ENCODE data around the gene NFE2. TPM values are rescaled to one million over a fixed set of nuclear protein-coding genes. Genes with fewer than 3 reads are reported as not detected.

NFE2 gene
- total RNA-seq, 1 donor from 2014 or later, result not detected

- POLR2A ChIA-PET, result interaction anchor here (0.8 to 3.5 kb wide), 4 partner anchors 14 to 100 kb away, joined by 3 to 42 read pairs (median 7); partner anchors contain the start of genes CBX5 and HNRNPA1
- CTCF ChIA-PET, result interaction anchor here (1.5 kb wide), 1 partner anchor 50 kb away, joined by 3 read pairs; no protein-coding TSS in a partner anchor
- no peak overlapping the region for H3K27ac Mint-ChIP-seq
These were observed 42.6 kb downstream of the NFE2 start for GRCh38 chr12:54258201-54258681.

DNA sequence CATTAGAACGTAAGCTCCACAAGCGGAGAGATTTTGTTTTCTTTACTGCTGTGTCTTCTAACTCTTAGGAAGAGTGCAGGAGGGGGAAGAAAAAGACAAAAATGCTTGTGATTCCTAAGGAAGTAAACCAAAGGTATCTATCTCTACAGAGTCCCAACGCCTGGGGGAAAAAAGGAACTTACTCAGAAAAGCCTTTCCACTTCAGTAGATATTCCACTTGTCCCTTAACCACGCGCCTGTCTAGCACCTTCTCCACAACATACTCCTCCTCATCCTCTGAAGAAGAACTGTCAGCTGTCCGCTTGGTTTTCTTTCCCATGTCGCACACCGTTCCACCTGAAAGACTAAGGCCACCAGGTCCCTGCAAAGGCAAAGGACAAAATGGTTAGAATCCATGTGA is 43.5 kb downstream of the NFE2 start:
- intact Hi-C loops (cut with micrococcal nuclease), result no loop called here
- Mint-ChIP-seq H3K27me3 (no peaks in the 10 kb centered on the region), H3K27ac (no peak overlapping the region), H3K9me3 (no peaks in the 10 kb centered on the region), H3K4me3 (no peak overlapping the region), H3K36me3 (ENCODE audit: low read depth) (peaks cover 30% of the 10 kb centered on the region), H3K4me1 (peaks cover 26% of the 10 kb centered on the region)
- DNase-seq (no peak), ATAC-seq (ENCODE audit: low read depth) (no peak)
- TF ChIP-seq, protein P1, sequence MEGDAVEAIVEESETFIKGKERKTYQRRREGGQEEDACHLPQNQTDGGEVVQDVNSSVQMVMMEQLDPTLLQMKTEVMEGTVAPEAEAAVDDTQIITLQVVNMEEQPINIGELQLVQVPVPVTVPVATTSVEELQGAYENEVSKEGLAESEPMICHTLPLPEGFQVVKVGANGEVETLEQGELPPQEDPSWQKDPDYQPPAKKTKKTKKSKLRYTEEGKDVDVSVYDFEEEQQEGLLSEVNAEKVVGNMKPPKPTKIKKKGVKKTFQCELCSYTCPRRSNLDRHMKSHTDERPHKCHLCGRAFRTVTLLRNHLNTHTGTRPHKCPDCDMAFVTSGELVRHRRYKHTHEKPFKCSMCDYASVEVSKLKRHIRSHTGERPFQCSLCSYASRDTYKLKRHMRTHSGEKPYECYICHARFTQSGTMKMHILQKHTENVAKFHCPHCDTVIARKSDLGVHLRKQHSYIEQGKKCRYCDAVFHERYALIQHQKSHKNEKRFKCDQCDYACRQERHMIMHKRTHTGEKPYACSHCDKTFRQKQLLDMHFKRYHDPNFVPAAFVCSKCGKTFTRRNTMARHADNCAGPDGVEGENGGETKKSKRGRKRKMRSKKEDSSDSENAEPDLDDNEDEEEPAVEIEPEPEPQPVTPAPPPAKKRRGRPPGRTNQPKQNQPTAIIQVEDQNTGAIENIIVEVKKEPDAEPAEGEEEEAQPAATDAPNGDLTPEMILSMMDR (IDR thresholded peaks at IDR 0.05), result no peak
- ChIA-PET POLR2A (no interaction called here), CTCF (no interaction called here)

More at GRCh38 chr12:54258201-54258681, 42.6 kb downstream of the NFE2 start:
- intact Hi-C loops (cut with micrococcal nuclease), result no loop called here
- Mint-ChIP-seq H3K36me3 (ENCODE audit: low read depth) (peaks cover 26% of the 10 kb centered on the region), H3K4me1 (peaks cover 26% of the 10 kb centered on the region), H3K4me3 (no peak overlapping the region), H3K27me3 (no peaks in the 10 kb centered on the region), H3K9me3 (no peaks in the 10 kb centered on the region)
- TF ChIP-seq, protein P1 (IDR thresholded peaks at IDR 0.05), result no peak
- no peak for DNase-seq
- no peak for ATAC-seq (ENCODE audit: low read depth)

DNA sequence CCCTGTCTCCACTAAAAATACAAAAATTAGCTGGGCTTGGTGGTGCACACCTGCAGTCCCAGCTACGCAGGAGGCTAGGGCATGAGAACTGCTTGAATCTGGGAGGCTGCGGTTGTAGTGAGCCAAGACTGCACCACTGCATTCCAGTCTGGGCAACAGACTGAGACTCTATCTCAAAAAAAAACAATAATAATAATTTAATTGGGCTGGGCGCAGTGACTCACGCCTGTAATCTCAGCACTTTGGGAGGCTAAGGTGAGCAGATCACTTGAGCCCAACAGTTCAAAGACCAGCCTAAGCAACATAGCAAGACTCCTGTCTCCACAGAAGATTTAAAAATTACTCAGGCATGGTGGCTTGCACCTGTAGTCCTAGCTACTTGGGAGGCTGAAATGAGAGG is 47.6 kb downstream of the NFE2 start:
- CTCF ChIA-PET, result interaction anchor here (1.0 to 1.6 kb wide), 4 partner anchors 40 to 525 kb away, joined by 3 to 4 read pairs (median 3); no protein-coding TSS in a partner anchor
- ATAC-seq (ENCODE audit: low read depth) (no peak), DNase-seq (no peak)
- Mint-ChIP-seq H3K36me3 (ENCODE audit: low read depth) (peaks cover 52% of the 10 kb centered on the region), H3K27ac (no peak overlapping the region), H3K27me3 (no peaks in the 10 kb centered on the region), H3K4me1 (peaks cover 8% of the 10 kb centered on the region), H3K4me3 (no peak overlapping the region), H3K9me3 (no peaks in the 10 kb centered on the region)
- TF ChIP-seq, protein P1 (IDR thresholded peaks at IDR 0.05), result no peak
- POLR2A ChIA-PET, result interaction anchor here (0.5 to 1.2 kb wide), 2 partner anchors 27 to 1536 kb away, joined by 4 to 6 read pairs; partner anchors contain the start of genes CBX5 and HNRNPA1
- intact Hi-C loops (cut with micrococcal nuclease), result no loop called here

- Mint-ChIP-seq H3K4me1 (peaks cover 7% of the 10 kb centered on the region), H3K9me3 (no peaks in the 10 kb centered on the region), H3K4me3 (no peak overlapping the region), H3K27me3 (no peaks in the 10 kb centered on the region), H3K36me3 (ENCODE audit: low read depth) (peaks cover 51% of the 10 kb centered on the region), H3K27ac (no peak overlapping the region)
- ChIA-PET CTCF (interaction anchor here (0.7 to 1.8 kb wide), 20 partner anchors 8 to 148 kb away, joined by 3 to 24 read pairs (median 4); partner anchors contain the start of genes CBX5 and COPZ1), POLR2A (interaction anchor here (0.5 to 2.1 kb wide), 12 partner anchors 12 to 117 kb away, joined by 3 to 23 read pairs (median 4); partner anchors contain the start of genes CBX5, COPZ1 and HNRNPA1)
- TF ChIP-seq, protein P1 (IDR thresholded peaks at IDR 0.05), result peak; percentile 30
- no peak for DNase-seq
- ATAC-seq (ENCODE audit: low read depth), result peak; percentile 74
- intact Hi-C loops (cut with micrococcal nuclease), result loop anchor here (1.0 kb wide), 3 partner anchors 73 to 117 kb away; no protein-coding TSS in a partner anchor
These were observed 49.0 kb downstream of the NFE2 start for GRCh38 chr12:54251667-54252284.

DNA sequence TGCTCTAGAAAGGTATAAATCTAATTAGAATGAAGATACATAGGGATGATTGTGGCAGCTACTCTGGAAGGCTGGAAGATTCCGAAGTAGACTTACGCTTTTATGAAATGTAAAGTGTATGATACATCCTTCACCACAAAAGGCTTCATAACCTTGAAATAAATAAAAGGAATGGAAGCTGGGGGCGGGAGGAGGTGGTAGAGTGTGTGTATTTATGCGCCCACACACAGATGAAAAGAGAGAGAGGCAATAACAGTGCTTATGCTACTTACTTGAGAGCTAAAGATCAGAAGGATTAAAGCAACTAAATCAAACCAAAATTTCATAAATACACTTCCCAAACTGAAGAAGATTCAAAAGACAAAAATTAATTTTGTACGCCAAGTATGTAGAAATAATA is 51.3 kb downstream of the NFE2 start:
- TF ChIP-seq, protein P1 (IDR thresholded peaks at IDR 0.05), result no peak
- Mint-ChIP-seq H3K4me3 (no peak overlapping the region), H3K27ac (no peak overlapping the region), H3K4me1 (peaks cover 7% of the 10 kb centered on the region), H3K27me3 (no peaks in the 10 kb centered on the region), H3K9me3 (no peaks in the 10 kb centered on the region), H3K36me3 (ENCODE audit: low read depth) (peaks cover 50% of the 10 kb centered on the region)
- ChIA-PET POLR2A (interaction anchor here (0.7 to 1.1 kb wide), 2 partner anchors 119 to 127 kb away, joined by 3 to 6 read pairs; no protein-coding TSS in a partner anchor), CTCF (interaction anchor here (0.8 to 1.7 kb wide), 3 partner anchors 31 to 119 kb away, joined by 3 to 4 read pairs (median 3); no protein-coding TSS in a partner anchor)
- no peak for ATAC-seq (ENCODE audit: low read depth)
- DNase-seq, result no peak
- intact Hi-C loops (cut with micrococcal nuclease), result no loop called here
